SU-DHL-6 (cell line): ENCODE results near the gene GRAP2.
"Not testable (repeated sequence)": the region's sequence is repeated elsewhere in the genome, so short reads cannot be mapped to it uniquely, and the experiment has no call there.

Experiments used
- H2AFZ ChIP-seq: fragments of 200-600 bp; sonication (generic); 2 replicates; pipeline ENCODE4 v1.6.1; 2014; ENCODE audit warnings: low read depth, mild to moderate bottlenecking, moderate library complexity, mixed read lengths, antibody characterized with exemption, low read length; ENCODE audit not compliant: severe bottlenecking
- H3F3A ChIP-seq: fragments of 200-600 bp; shearing (Covaris generic); 2 replicates; pipeline ENCODE4 v1.6.0; 2016; ENCODE audit warnings: antibody characterized with exemption, mild to moderate bottlenecking; ENCODE audit not compliant: insufficient read depth
- H3K27ac ChIP-seq: fragments of 200-600 bp; sonication (generic); 2 replicates; pipeline ENCODE4 v1.5.1; 2016; ENCODE audit warnings: low read depth, mild to moderate bottlenecking, low read length, moderate library complexity, mixed read lengths
- H3K27me3 ChIP-seq: fragments of 200-600 bp; sonication (generic), shearing (Covaris generic); 2 replicates; pipeline ENCODE4 v1.6.0; 2014; ENCODE audit warnings: mild to moderate bottlenecking, low read length
- H3K36me3 ChIP-seq: fragments of 200-600 bp; sonication (generic); 2 replicates; pipeline ENCODE4 v1.6.1; 2014; ENCODE audit warnings: mild to moderate bottlenecking, low read length, mixed read lengths
- H3K4me2 ChIP-seq: fragments of 300-600, 200-600 bp; shearing (Covaris generic), sonication (generic); 2 replicates; pipeline ENCODE4 v1.6.0; 2014; ENCODE audit warnings: low read length, low read depth, mild to moderate bottlenecking; ENCODE audit not compliant: poor library complexity, severe bottlenecking
- H3K4me3 ChIP-seq: fragments of 200-600 bp; sonication (generic); 2 replicates; pipeline ENCODE4 v1.5.1; 2014; ENCODE audit warnings: antibody characterized with exemption, low read length, mild to moderate bottlenecking, mixed read lengths; ENCODE audit not compliant: insufficient read depth, poor library complexity, severe bottlenecking
- H3K79me2 ChIP-seq: fragments of 200-600 bp; sonication (generic); 2 replicates; pipeline ENCODE4 v1.6.1; 2014; ENCODE audit warnings: mild to moderate bottlenecking, low read length, moderate library complexity; ENCODE audit not compliant: insufficient read depth
- H3K9ac ChIP-seq: fragments of 200-600 bp; sonication (generic); 2 replicates; pipeline ENCODE4 v1.7.0; 2014; ENCODE audit warnings: mild to moderate bottlenecking, low read length
- H3K9me2 ChIP-seq: fragments of 200-600 bp; sonication (generic); replicated peaks from 2 replicates; pipeline ENCODE4 v1.6.1; 2014; ENCODE audit warnings: low read length; ENCODE audit not compliant: insufficient read depth
- H3K9me3 ChIP-seq: fragments of 200-600 bp; sonication (generic); 2 replicates; pipeline ENCODE4 v1.6.1; 2014; ENCODE audit warnings: low read length, mixed read lengths; ENCODE audit not compliant: insufficient read depth
- H4K20me1 ChIP-seq: fragments of 200-600 bp; sonication (generic); 2 replicates; pipeline ENCODE4 v1.6.1; 2014; ENCODE audit warnings: low read depth, mild to moderate bottlenecking, antibody characterized with exemption, low read length, moderate library complexity, mixed read lengths
- EZH2phosphoT487 ChIP-seq: fragments of 200-600 bp; sonication (generic), shearing (Covaris generic); conservative IDR thresholded peaks from 2 replicates; pipeline ENCODE4 v1.6.1; 2018; ENCODE audit warnings: mild to moderate bottlenecking, antibody characterized with exemption, low read length, moderate library complexity, mixed read lengths
- TF ChIP-seq, protein P1 (sequence below): fragments of 200-600 bp; sonication (generic); IDR thresholded peaks from one replicate; pipeline ENCODE4 v1.5.1; 2017; ENCODE audit warnings: antibody characterized with exemption, mild to moderate bottlenecking, low read length, moderate library complexity; ENCODE audit not compliant: insufficient read depth, poor library complexity, severe bottlenecking

The GRAP2 gene

GRCh38 chr22:39990686-39991085, 89.8 kb downstream of the GRAP2 start:
- Histone ChIP-seq H3K79me2 (no peaks in the 10 kb centered on the region), H4K20me1 (no peaks in the 10 kb centered on the region), H3K36me3 (no peaks in the 10 kb centered on the region), H3K9me3 (no peaks in the 10 kb centered on the region), H3K9ac (no peak overlapping the region), H3K4me3 (no peak overlapping the region), H3K9me2 (no peaks in the 10 kb centered on the region), H3K4me2 (no peak overlapping the region), H3K27ac (no peak overlapping the region), H3K27me3 (no peaks in the 10 kb centered on the region), H2AFZ (no peak overlapping the region), H3F3A (no peaks in the 10 kb centered on the region)
- no peak for TF ChIP-seq EZH2phosphoT487
- TF ChIP-seq, protein P1, sequence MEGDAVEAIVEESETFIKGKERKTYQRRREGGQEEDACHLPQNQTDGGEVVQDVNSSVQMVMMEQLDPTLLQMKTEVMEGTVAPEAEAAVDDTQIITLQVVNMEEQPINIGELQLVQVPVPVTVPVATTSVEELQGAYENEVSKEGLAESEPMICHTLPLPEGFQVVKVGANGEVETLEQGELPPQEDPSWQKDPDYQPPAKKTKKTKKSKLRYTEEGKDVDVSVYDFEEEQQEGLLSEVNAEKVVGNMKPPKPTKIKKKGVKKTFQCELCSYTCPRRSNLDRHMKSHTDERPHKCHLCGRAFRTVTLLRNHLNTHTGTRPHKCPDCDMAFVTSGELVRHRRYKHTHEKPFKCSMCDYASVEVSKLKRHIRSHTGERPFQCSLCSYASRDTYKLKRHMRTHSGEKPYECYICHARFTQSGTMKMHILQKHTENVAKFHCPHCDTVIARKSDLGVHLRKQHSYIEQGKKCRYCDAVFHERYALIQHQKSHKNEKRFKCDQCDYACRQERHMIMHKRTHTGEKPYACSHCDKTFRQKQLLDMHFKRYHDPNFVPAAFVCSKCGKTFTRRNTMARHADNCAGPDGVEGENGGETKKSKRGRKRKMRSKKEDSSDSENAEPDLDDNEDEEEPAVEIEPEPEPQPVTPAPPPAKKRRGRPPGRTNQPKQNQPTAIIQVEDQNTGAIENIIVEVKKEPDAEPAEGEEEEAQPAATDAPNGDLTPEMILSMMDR: no peak

DNA sequence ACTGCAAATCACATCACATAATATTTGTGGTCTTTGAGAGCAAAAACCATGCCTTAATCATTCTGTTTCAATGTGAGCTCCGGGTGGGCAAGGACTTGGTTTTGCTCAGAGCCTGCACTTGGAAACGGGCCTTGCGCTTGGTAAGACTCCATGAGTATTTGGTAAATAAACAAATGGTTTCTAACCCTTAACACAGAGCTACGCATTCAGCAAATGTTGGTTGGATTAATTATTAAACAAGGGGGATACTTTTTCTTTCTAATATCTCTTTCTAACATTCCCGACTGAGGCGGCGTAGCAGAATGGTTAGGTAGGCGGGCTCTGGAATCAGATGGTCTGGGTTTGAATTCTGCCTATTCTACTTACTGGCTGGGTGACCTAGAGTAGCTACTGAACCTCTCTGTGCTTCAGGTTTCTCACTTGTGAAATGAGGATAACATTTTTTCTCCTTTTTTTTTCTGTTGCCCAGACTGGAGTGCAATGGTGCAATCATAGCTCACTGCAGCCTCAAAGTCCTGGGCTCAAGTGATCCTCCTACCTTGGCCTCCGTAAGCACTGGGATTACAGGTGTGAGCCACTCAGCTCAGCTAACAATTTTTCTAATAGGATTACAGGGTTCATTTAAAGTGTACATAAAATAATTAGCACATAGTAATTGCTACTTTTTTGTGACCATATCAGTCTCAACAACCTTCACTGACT, 90.4 kb downstream of the GRAP2 start:
- Histone ChIP-seq H3K9me3 (no peaks in the 10 kb centered on the region), H3K9me2 (no peaks in the 10 kb centered on the region), H4K20me1 (no peaks in the 10 kb centered on the region), H3K27me3 (no peaks in the 10 kb centered on the region), H3K79me2 (no peaks in the 10 kb centered on the region), H3K36me3 (no peaks in the 10 kb centered on the region), H3F3A (no peaks in the 10 kb centered on the region), H2AFZ (no peak overlapping the region), H3K27ac (no peak overlapping the region), H3K9ac (no peak overlapping the region), H3K4me2 (no peak overlapping the region), H3K4me3 (no peak overlapping the region)
- TF ChIP-seq, protein P1: no peak
- no peak for TF ChIP-seq EZH2phosphoT487

DNA sequence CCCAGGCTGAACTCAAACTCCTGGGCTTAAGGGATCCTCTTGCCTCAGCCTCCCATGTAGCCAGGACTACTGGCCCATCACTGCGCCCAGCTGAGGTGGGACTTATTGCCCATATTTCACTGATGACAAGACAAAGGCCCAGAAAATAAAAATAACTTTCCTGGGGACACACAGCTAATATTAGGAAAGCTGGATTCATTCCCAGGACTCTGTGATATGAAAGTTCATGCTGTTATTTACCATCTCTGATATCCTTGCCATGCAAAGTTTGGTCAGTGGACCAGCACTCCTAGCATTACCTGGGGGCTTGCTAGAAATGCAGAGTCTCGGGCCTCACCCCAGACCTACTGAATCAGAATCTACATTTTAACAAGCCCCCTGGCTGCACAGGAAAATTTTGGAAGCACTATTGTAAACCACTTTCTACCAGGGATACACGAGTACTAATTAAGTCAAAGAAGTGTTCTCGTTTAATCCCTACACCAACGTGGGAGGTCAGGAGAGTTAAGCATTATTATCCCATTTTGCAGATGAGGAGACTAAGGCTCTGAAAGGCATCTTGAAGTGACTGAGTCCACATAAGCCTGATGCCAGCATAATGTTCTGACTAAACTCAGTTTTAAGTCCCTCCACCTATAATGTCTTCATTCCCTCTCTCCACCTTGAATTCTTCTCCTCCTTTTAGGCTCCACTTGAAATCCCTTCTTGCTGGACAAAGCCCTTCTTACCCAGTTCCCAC, 91.4 kb downstream of the GRAP2 start:
- H3K27ac ChIP-seq: no peak overlapping the region
- H4K20me1 ChIP-seq: no peaks in the 10 kb centered on the region
- no peak overlapping the region for H2AFZ ChIP-seq
- no peaks in the 10 kb centered on the region for H3K9me2 ChIP-seq
- no peaks in the 10 kb centered on the region for H3K9me3 ChIP-seq
- H3K9ac ChIP-seq: no peak overlapping the region
- H3K36me3 ChIP-seq: no peaks in the 10 kb centered on the region
- H3F3A ChIP-seq: no peaks in the 10 kb centered on the region
- H3K4me3 ChIP-seq: no peak overlapping the region
- no peaks in the 10 kb centered on the region for H3K79me2 ChIP-seq
- no peaks in the 10 kb centered on the region for H3K27me3 ChIP-seq
- no peak overlapping the region for H3K4me2 ChIP-seq
- TF ChIP-seq, protein P1: no peak
- no peak for TF ChIP-seq EZH2phosphoT487

GRCh38 chr22:39992894-39993293, 92.0 kb downstream of the GRAP2 start:
- H3K4me2 ChIP-seq, H3K9me3 ChIP-seq, H2AFZ ChIP-seq, H3K4me3 ChIP-seq, H4K20me1 ChIP-seq, H3F3A ChIP-seq, H3K36me3 ChIP-seq, H3K9me2 ChIP-seq, H3K9ac ChIP-seq, H3K27me3 ChIP-seq, H3K27ac ChIP-seq, H3K79me2 ChIP-seq: not testable (repeated sequence)
